ENCODE measurements around the gene LRP1. TPM values are rescaled to one million over a fixed set of nuclear protein-coding genes. Genes with fewer than 3 reads are reported as not detected.

The LRP1 gene
- polyA plus RNA-seq, 1 experiment, result 117 TPM

GRCh38 chr12:57242329-57242690 is 114.0 kb downstream of the LRP1 start:
- CTCF ChIA-PET, result interaction anchor here (0.8 to 14.1 kb wide), 28 partner anchors 10 to 234 kb away, joined by 3 to 334 read pairs (median 4); partner anchors contain the start of genes INHBE, NEMP1, NXPH4 and SHMT2
- Histone ChIP-seq H3K27me3 (ENCODE audit: control insufficient read depth, insufficient read depth, low read length) (no peaks in the 10 kb centered on the region; the same call in 1 of the 2 replicates), H3K4me3 (ENCODE audit: low read depth, low read length) (peak overlapping the region; percentile 14; the same call in 1 of the 2 replicates), H3K36me3 (ENCODE audit: control insufficient read depth, insufficient read depth, low read length) (no peaks in the 10 kb centered on the region)
- TF ChIP-seq CTCF (IDR thresholded peaks at IDR 0.05; ENCODE audit: insufficient read depth, low read depth, low read length), result no peak
- DNase-seq (ENCODE audit: low read depth), result no peak
- POLR2A ChIA-PET, result interaction anchor here (0.6 kb wide), 1 partner anchor 147 kb away, joined by 3 read pairs; no protein-coding TSS in a partner anchor

- Histone ChIP-seq H3K4me3 (ENCODE audit: low read depth, low read length) (peak overlapping the region; percentile 14; the same call in 1 of the 2 replicates), H3K36me3 (ENCODE audit: control insufficient read depth, insufficient read depth, low read length) (no peaks in the 10 kb centered on the region), H3K27me3 (ENCODE audit: control insufficient read depth, insufficient read depth, low read length) (no peaks in the 10 kb centered on the region; the same call in 1 of the 2 replicates)
- ChIA-PET CTCF (interaction anchor here (0.6 to 14.1 kb wide), 33 partner anchors 9 to 234 kb away, joined by 3 to 334 read pairs (median 4); partner anchors contain the start of genes INHBE, NEMP1, NXPH4 and SHMT2), POLR2A (interaction anchor here (0.6 kb wide), 1 partner anchor 146 kb away, joined by 3 read pairs; no protein-coding TSS in a partner anchor)
- peak; percentile 84 for TF ChIP-seq CTCF (IDR thresholded peaks at IDR 0.05; ENCODE audit: insufficient read depth, low read depth, low read length)
- DNase-seq (ENCODE audit: low read depth), result no peak
Observed at GRCh38 chr12:57242691-57243454, 114.6 kb downstream of the LRP1 start.

- DNase-seq (ENCODE audit: low read depth), result no peak
- no peaks in the 10 kb centered on the region; the same call in 1 of the 2 replicates for H3K27me3 ChIP-seq (ENCODE audit: control insufficient read depth, insufficient read depth, low read length)
- H3K36me3 ChIP-seq (ENCODE audit: control insufficient read depth, insufficient read depth, low read length), result no peaks in the 10 kb centered on the region
- POLR2A ChIA-PET, result no interaction called here
- CTCF ChIA-PET, result interaction anchor here (0.6 to 14.1 kb wide), 25 partner anchors 8 to 231 kb away, joined by 3 to 334 read pairs (median 4); partner anchors contain the start of genes INHBE, NXPH4, SHMT2 and STAC3
- TF ChIP-seq CTCF (IDR thresholded peaks at IDR 0.05; ENCODE audit: insufficient read depth, low read depth, low read length), result peak; percentile 85
- H3K4me3 ChIP-seq (ENCODE audit: low read depth, low read length), result peak overlapping the region; percentile 24; the same call in 1 of the 2 replicates
Observed at GRCh38 chr12:57243521-57244311, 115.4 kb downstream of the LRP1 start.

- POLR2A ChIA-PET, result no interaction called here
- TF ChIP-seq CTCF (IDR thresholded peaks at IDR 0.05; ENCODE audit: insufficient read depth, low read depth, low read length), result no peak
- Histone ChIP-seq H3K36me3 (ENCODE audit: control insufficient read depth, insufficient read depth, low read length) (no peaks in the 10 kb centered on the region), H3K4me3 (ENCODE audit: low read depth, low read length) (no peak overlapping the region), H3K27me3 (ENCODE audit: control insufficient read depth, insufficient read depth, low read length) (no peaks in the 10 kb centered on the region; the same call in 1 of the 2 replicates)
- DNase-seq (ENCODE audit: low read depth), result no peak
- CTCF ChIA-PET, result interaction anchor here (1.0 to 14.1 kb wide), 11 partner anchors 8 to 210 kb away, joined by 3 to 334 read pairs (median 19); partner anchors contain the start of genes INHBE, NXPH4, SHMT2 and STAC3
Observed at GRCh38 chr12:57244312-57244696, 116.0 kb downstream of the LRP1 start.
